Inflammatory macrophage treated with lipopolysaccharide for 1 hour (primary cell): ENCODE measurements around the gene NISCH.

Experiments used
- DNase-seq, 2 donors: peaks; one replicate each; pipeline ENCODE4 v3.0.0-alpha.2; 2020 to 2022

NISCH gene

GRCh38 chr3:52472239-52473000 lies 17.0 kb downstream of the NISCH start:
- DNase-seq, result peak; percentile 29 to 30

- DNase-seq, result peak in 1 of 2 donors; percentile 10
Observed at GRCh38 chr3:52473026-52473425, 17.6 kb downstream of the NISCH start.

- DNase-seq, result no peak
Observed at GRCh38 chr3:52477076-52477795, 21.8 kb downstream of the NISCH start.

GRCh38 chr3:52477796-52478095 lies 22.3 kb downstream of the NISCH start:
- DNase-seq, result peak in 1 of 2 donors; percentile 31

- DNase-seq, result no peak
Observed at GRCh38 chr3:52479037-52479876, 23.9 kb downstream of the NISCH start.

- DNase-seq, result no peak
Observed at GRCh38 chr3:52479877-52480575, 24.6 kb downstream of the NISCH start.

GRCh38 chr3:52480768-52481715 lies 25.6 kb downstream of the NISCH start:
- DNase-seq, result no peak

- no peak for DNase-seq
Observed at GRCh38 chr3:52481819-52482521, 26.6 kb downstream of the NISCH start.

- no peak for DNase-seq
Observed at GRCh38 chr3:52483081-52483480, 27.7 kb downstream of the NISCH start.

- no peak for DNase-seq
Observed at GRCh38 chr3:52483577-52484381, 28.4 kb downstream of the NISCH start.

GRCh38 chr3:52484680-52485461 lies 29.5 kb downstream of the NISCH start:
- DNase-seq, result no peak

GRCh38 chr3:52487050-52487787 lies 31.8 kb downstream of the NISCH start:
- DNase-seq, result no peak

- DNase-seq, result no peak
Observed at GRCh38 chr3:52487788-52488691, 32.6 kb downstream of the NISCH start.

- no peak for DNase-seq
Observed at GRCh38 chr3:52488746-52489145, 33.3 kb downstream of the NISCH start.

GRCh38 chr3:52489453-52489852 lies 34.0 kb downstream of the NISCH start:
- no peak for DNase-seq

- DNase-seq, result no peak
Observed at GRCh38 chr3:52490035-52490938, 34.9 kb downstream of the NISCH start.
